NT2/D1 (cell line): ENCODE data around the gene STAG1.

Source experiments
- DNase-seq: peaks from one replicate; pipeline ENCODE4 v3.0.0-alpha.2; 2011; ENCODE audit warnings: low read depth, low spot score
- H3K27me3 ChIP-seq: 2 replicates; pipeline ENCODE4 v1.6.0; 2011; ENCODE audit warnings: mild to moderate bottlenecking; ENCODE audit not compliant: insufficient read length, insufficient read depth
- H3K36me3 ChIP-seq: 2 replicates; pipeline ENCODE4 v1.6.1; 2011; ENCODE audit warnings: mild to moderate bottlenecking, low read length, mixed read lengths; ENCODE audit not compliant: insufficient read depth, insufficient read length
- H3K4me1 ChIP-seq: 2 replicates; pipeline ENCODE4 v1.5.1; 2011; ENCODE audit not compliant: insufficient read depth, insufficient read length
- H3K4me3 ChIP-seq: 2 replicates; pipeline ENCODE4 v1.5.1; 2011; ENCODE audit warnings: low read depth; ENCODE audit not compliant: insufficient read length
- H3K9ac ChIP-seq: 2 replicates; pipeline ENCODE4 v1.6.0; 2011; ENCODE audit warnings: low read depth; ENCODE audit not compliant: insufficient read length
- H3K9me3 ChIP-seq: 2 replicates; pipeline ENCODE4 v1.5.1; 2011; ENCODE audit warnings: mild to moderate bottlenecking, low read length; ENCODE audit not compliant: insufficient read depth
- SUZ12 ChIP-seq: IDR thresholded peaks from 2 replicates; pipeline ENCODE4 v1.6.1; 2011; ENCODE audit not compliant: insufficient read length, insufficient read depth; ENCODE audit errors: extremely low read depth
- YY1 ChIP-seq: IDR thresholded peaks from 2 replicates; pipeline ENCODE4 v1.6.1; 2011; ENCODE audit not compliant: insufficient read length, insufficient read depth
- ZNF274 ChIP-seq: IDR thresholded peaks from 2 replicates; pipeline ENCODE4 v1.6.1; 2011; ENCODE audit warnings: mild to moderate bottlenecking, low read depth, low read length

STAG1 gene

GRCh38 chr3:136698361-136698760 lies 53.8 kb downstream of the STAG1 start:
- Histone ChIP-seq H3K4me3 (no peak overlapping the region), H3K9ac (no peak overlapping the region), H3K27me3 (no peaks in the 10 kb centered on the region), H3K36me3 (no peaks in the 10 kb centered on the region), H3K4me1 (no peaks in the 10 kb centered on the region), H3K9me3 (peaks cover 30% of the 10 kb centered on the region)
- DNase-seq, result no peak
- TF ChIP-seq YY1, result no peak
- no peak for TF ChIP-seq SUZ12
- TF ChIP-seq ZNF274, result no peak

GRCh38 chr3:136696797-136697196 lies 55.4 kb downstream of the STAG1 start:
- Histone ChIP-seq H3K9ac (no peak overlapping the region), H3K9me3 (peaks cover 38% of the 10 kb centered on the region), H3K27me3 (no peaks in the 10 kb centered on the region), H3K4me3 (no peak overlapping the region), H3K36me3 (no peaks in the 10 kb centered on the region), H3K4me1 (no peaks in the 10 kb centered on the region)
- no peak for DNase-seq
- TF ChIP-seq ZNF274 (no peak), YY1 (no peak), SUZ12 (no peak)

- Histone ChIP-seq H3K27me3 (no peaks in the 10 kb centered on the region), H3K4me3 (no peak overlapping the region), H3K9me3 (peaks cover 38% of the 10 kb centered on the region), H3K4me1 (no peaks in the 10 kb centered on the region), H3K36me3 (no peaks in the 10 kb centered on the region), H3K9ac (no peak overlapping the region)
- no peak for DNase-seq
- TF ChIP-seq SUZ12, result no peak
These were observed 57.9 kb downstream of the STAG1 start for GRCh38 chr3:136694321-136694720.

- H3K4me3 ChIP-seq, result no peak overlapping the region
- H3K27me3 ChIP-seq, result no peaks in the 10 kb centered on the region
- no peaks in the 10 kb centered on the region for H3K36me3 ChIP-seq
- no peaks in the 10 kb centered on the region for H3K4me1 ChIP-seq
- H3K9me3 ChIP-seq, result peaks cover 30% of the 10 kb centered on the region
- TF ChIP-seq SUZ12, result no peak
- TF ChIP-seq YY1, result no peak
- no peak for TF ChIP-seq ZNF274
- H3K9ac ChIP-seq, result no peak overlapping the region
- no peak for DNase-seq
These were observed 61.6 kb downstream of the STAG1 start for GRCh38 chr3:136690599-136690998.

GRCh38 chr3:136685882-136686281 lies 66.3 kb downstream of the STAG1 start:
- Histone ChIP-seq H3K4me1 (no peaks in the 10 kb centered on the region), H3K9ac (no peak overlapping the region), H3K36me3 (no peaks in the 10 kb centered on the region), H3K4me3 (no peak overlapping the region), H3K27me3 (no peaks in the 10 kb centered on the region), H3K9me3 (no peaks in the 10 kb centered on the region)
- TF ChIP-seq ZNF274 (no peak), YY1 (no peak), SUZ12 (no peak)
- DNase-seq, result no peak

GRCh38 chr3:136682740-136683312 lies 69.4 kb downstream of the STAG1 start:
- Histone ChIP-seq H3K27me3 (no peaks in the 10 kb centered on the region), H3K9ac (no peak overlapping the region), H3K9me3 (no peaks in the 10 kb centered on the region), H3K4me1 (no peaks in the 10 kb centered on the region), H3K36me3 (no peaks in the 10 kb centered on the region), H3K4me3 (no peak overlapping the region)
- no peak for DNase-seq
- TF ChIP-seq YY1, result no peak
- TF ChIP-seq ZNF274, result no peak
- TF ChIP-seq SUZ12, result no peak

GRCh38 chr3:136678981-136679380 lies 73.2 kb downstream of the STAG1 start:
- Histone ChIP-seq H3K9me3 (no peaks in the 10 kb centered on the region), H3K36me3 (no peaks in the 10 kb centered on the region), H3K9ac (no peak overlapping the region), H3K27me3 (no peaks in the 10 kb centered on the region), H3K4me1 (no peaks in the 10 kb centered on the region), H3K4me3 (no peak overlapping the region)
- TF ChIP-seq SUZ12, result no peak
- TF ChIP-seq YY1, result no peak
- TF ChIP-seq ZNF274, result no peak
- no peak for DNase-seq
